GM18870 (cell line): ENCODE results near the gene ZSCAN29.
"Not testable (repeated sequence)": the region's sequence is repeated elsewhere in the genome, so short reads cannot be mapped to it uniquely, and the experiment has no call there.

ENCODE experiments used
- ATAC-seq: cut with Tn5 transposase; IDR thresholded peaks from one replicate; pipeline ENCODE4 v1.9.1; 2021; ENCODE audit warnings: moderate library complexity; ENCODE audit not compliant: unreplicated experiment

Gene ZSCAN29

GRCh38 chr15:43370975-43371974, at the start of gene ZSCAN29, which contains the start of gene TUBGCP4:
Gene ZSCAN29, minus strand, starts transcription at chr15:43371043. Its CDS starts 1,130 bp downstream, at chr15:43369913.
Gene TUBGCP4, plus strand, starts transcription at chr15:43371101. Its CDS starts 254 bp downstream, at chr15:43371355.
- no peak for ATAC-seq

GRCh38 chr15:43420435-43420834, 49.6 kb upstream of the ZSCAN29 start:
- no peak for ATAC-seq

- no peak for ATAC-seq
These were observed 43.4 kb upstream of the ZSCAN29 start for GRCh38 chr15:43414196-43414595.

GRCh38 chr15:43412096-43412495, 41.3 kb upstream of the ZSCAN29 start:
- ATAC-seq, result no peak

- ATAC-seq, result no peak
These were observed 39.9 kb upstream of the ZSCAN29 start for GRCh38 chr15:43410572-43411214.

GRCh38 chr15:43408789-43409188, 37.9 kb upstream of the ZSCAN29 start:
- no peak for ATAC-seq

- no peak for ATAC-seq
These were observed 36.0 kb upstream of the ZSCAN29 start for GRCh38 chr15:43406808-43407207.

- ATAC-seq, result no peak
These were observed 35.3 kb upstream of the ZSCAN29 start for GRCh38 chr15:43406189-43406588.

GRCh38 chr15:43404130-43404529, 33.3 kb upstream of the ZSCAN29 start:
- ATAC-seq, result no peak

GRCh38 chr15:43403616-43404015, 32.8 kb upstream of the ZSCAN29 start:
- ATAC-seq, result no peak

GRCh38 chr15:43402255-43402654, 31.4 kb upstream of the ZSCAN29 start:
- ATAC-seq, result no peak

GRCh38 chr15:43393592-43393991, 22.7 kb upstream of the ZSCAN29 start:
- ATAC-seq, result not testable (repeated sequence)

- ATAC-seq, result no peak
These were observed 19.9 kb upstream of the ZSCAN29 start for GRCh38 chr15:43390723-43391122.

GRCh38 chr15:43383070-43383469, 12.2 kb upstream of the ZSCAN29 start:
- no peak for ATAC-seq

GRCh38 chr15:43382310-43382709, 11.5 kb upstream of the ZSCAN29 start:
- no peak for ATAC-seq

- ATAC-seq, result no peak
These were observed 7.8 kb upstream of the ZSCAN29 start for GRCh38 chr15:43378601-43379000.

- ATAC-seq, result no peak
These were observed 5.3 kb upstream of the ZSCAN29 start for GRCh38 chr15:43376017-43376705.

GRCh38 chr15:43370310-43370974, 401 bp downstream of the ZSCAN29 start:
- no peak for ATAC-seq

- ATAC-seq, result no peak
These were observed 9.4 kb downstream of the ZSCAN29 start for GRCh38 chr15:43361313-43361903.

- ATAC-seq, result no peak
These were observed 10.0 kb downstream of the ZSCAN29 start for GRCh38 chr15:43360821-43361220.
